GM12874 (cell line): ENCODE results near the gene NOP10.

Source experiments
- CTCF ChIP-seq: IDR thresholded peaks from 2 replicates; pipeline ENCODE4 v1.5.1; 2011; ENCODE audit warnings: low read depth, mild to moderate bottlenecking, control low read depth, low read length, moderate library complexity; ENCODE audit not compliant: insufficient read depth

The NOP10 gene

DNA sequence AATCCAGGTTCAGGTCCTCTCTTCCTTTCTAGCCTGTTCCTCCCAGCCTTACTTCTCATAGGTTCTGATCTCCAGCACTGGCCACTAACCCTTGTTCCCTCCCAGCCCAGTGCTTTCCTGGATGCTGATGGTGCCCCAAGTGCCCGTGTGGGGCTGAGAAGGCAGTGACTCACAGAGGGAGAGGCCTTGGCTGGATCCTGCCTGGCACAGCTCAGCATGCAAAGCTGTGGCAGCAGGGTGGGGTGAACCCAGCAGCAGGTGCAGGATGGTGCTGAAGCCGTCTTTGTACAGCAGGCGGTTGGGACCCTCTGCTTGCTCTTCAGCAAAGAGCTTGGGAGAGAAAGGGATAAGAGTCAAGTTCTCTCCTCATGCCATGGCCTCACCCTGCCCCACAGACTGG lies 16.5 kb upstream of the NOP10 start:
- TF ChIP-seq CTCF: no peak

DNA sequence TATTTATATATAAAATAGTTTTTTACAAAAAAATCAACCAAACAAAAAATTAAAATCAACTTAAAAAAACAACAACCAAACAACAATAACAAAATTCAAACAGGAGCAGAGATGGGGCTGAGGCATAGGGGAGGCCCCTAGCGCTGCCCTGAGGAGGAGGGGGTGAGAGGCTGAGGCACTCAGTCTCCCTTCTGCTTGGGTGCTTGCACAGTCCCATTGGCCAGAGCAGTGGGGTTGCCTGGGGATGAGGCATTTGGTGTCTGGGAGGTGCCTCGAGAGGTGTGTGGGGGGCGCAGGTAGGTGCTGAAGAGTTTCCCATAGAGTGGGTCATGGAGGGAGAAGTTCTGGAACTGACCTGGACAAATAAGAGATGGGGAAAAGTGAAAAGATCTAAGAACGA lies 16.0 kb upstream of the NOP10 start:
- TF ChIP-seq CTCF: no peak

- TF ChIP-seq CTCF: no peak
These were observed 15.4 kb upstream of the NOP10 start for GRCh38 chr15:34358367-34358766.

GRCh38 chr15:34357653-34358052 lies 14.7 kb upstream of the NOP10 start:
- no peak for TF ChIP-seq CTCF

DNA sequence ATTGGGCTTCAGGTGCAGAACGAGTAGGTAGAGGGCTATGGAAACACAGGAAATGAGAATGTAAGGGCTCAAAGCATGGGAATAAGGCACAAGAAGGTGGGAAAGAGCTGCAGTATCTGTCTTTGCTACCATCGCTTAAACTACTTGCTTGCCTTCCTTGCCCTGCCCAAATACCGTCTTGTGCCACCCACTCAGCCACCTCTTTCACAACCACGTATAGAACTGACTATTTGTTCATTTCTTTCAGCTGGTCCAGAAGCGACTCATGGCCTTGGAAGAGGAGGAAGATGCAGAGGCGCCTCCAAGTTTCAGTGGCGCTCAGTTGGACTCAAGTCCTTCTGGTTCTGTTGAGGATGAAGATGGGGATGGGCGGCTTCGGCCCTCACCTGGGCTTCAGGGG lies 12.3 kb upstream of the NOP10 start:
- TF ChIP-seq CTCF: no peak

DNA sequence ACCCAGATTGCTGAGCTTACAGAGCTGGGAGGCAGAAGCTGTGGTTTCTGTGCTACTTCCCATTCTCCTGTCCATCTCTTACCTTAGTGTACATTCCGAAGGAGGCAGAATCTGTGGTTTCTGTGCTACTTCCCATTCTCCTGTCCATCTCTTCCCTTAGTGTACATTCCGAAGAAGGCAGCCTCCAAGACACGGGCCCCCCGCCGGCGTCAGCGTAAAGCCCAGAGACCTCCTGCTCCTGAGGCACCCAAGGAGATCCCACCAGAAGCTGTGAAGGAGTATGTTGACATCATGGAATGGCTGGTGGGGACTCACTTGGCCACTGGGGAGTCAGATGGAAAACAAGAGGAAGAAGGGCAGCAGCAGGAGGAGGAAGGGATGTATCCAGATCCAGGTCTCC lies 11.3 kb upstream of the NOP10 start:
- TF ChIP-seq CTCF: no peak

DNA sequence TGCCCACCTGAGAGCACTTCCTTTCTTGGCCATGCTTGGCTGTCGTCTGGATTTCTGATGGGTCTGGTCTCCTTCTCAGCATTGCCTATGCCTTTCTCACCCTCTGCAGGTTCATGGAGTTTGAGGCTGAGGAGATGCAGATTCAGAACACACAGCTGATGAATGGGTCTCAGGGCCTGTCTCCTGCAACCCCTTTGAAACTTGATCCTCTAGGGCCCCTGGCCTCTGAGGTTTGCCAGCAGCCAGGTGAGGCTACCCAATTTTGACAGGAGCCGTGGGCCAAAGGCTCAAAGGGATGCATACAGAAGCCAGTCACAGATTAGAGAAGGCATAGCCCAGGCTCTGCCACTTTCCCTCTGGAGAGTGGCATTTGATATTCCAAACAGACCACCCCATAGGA lies 10.7 kb upstream of the NOP10 start:
- no peak for TF ChIP-seq CTCF

GRCh38 chr15:34349769-34350168 lies 6.8 kb upstream of the NOP10 start:
- TF ChIP-seq CTCF: no peak
